Renal cortex interstitium (tissue), 11 donors: ENCODE results near the gene EMP1. TPM values are rescaled to one million over a fixed set of nuclear protein-coding genes. Genes with fewer than 3 reads are reported as not detected.

Experiments used
- DNase-seq, 11 donors: peaks; one replicate each; pipeline ENCODE4 v3.0.0-alpha.2; 2013; ENCODE audit warnings: low read depth in 9 of 11, low spot score in 4 of 11; ENCODE audit errors: extremely low read depth in 1 of 11
- polyA plus RNA-seq, 3 donors: library from polyadenylated mRNA; unstranded; fragments of 120-200 nt; gene quantifications; one replicate each; pipeline ENCODE4 v1.2.1, GENCODE V29; 2013; ENCODE audit not compliant: insufficient read length in 3 of 3

EMP1 gene
- polyA plus RNA-seq, 3 donors, result 105 to 117 (median 114) TPM

DNA sequence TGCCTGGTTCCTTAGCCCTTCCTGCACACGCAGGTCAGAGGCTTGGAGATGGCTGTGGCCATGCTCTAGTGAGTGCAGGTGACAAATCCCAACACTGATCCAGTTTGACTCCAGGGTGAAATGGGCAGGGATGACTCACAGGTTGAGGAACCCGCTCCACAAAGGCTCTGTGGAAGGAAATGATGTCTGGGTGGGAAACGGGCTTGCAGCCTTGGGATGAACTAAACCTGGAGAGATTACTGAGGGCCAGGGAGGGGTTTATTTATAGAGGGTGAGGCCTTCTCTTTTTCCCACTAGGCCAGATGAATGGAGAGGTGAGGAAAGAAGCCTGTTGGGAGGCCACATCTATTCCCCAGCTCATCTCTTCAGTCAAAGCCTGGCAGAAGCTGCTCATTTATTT is 29.3 kb upstream of the EMP1 start:
- DNase-seq, result no peak

DNA sequence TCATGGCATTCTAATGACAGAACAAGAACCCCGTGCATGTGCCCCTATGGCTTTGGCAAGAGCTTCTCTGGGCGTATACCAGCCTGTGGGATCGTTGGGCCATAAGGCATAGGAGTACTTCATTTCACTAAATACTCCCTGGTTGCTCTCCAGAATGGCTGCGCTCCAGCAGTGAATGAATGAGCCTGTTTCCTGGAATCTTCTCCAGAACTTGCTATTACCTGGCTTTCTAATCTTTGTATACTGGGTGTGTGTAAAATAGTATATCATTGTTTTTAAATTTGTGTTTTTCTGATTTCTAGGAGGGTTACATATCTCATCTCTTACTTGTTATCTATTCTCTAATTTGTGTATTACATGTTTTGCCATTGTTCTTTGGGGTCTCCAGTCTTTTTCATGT is 28.6 kb upstream of the EMP1 start:
- no peak for DNase-seq

DNA sequence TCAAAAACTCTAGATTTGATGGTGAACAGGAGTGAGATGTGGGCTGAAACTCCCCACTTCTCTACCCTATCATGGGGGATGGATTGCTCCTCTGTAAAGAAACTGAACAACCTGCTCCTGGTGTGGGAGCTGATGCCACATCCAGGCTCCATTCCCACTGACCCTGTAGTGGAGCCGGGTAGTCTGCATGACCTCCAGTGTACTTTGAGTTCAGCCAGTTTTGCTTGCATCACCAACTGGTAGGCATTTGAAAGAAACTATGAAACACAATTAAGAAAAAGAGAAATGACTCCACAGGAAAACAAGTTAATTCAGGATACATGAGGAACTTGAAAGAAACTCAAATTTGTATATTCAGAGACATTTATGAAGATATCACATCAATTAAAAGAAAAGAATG is 27.3 kb upstream of the EMP1 start:
- DNase-seq, result no peak

DNA sequence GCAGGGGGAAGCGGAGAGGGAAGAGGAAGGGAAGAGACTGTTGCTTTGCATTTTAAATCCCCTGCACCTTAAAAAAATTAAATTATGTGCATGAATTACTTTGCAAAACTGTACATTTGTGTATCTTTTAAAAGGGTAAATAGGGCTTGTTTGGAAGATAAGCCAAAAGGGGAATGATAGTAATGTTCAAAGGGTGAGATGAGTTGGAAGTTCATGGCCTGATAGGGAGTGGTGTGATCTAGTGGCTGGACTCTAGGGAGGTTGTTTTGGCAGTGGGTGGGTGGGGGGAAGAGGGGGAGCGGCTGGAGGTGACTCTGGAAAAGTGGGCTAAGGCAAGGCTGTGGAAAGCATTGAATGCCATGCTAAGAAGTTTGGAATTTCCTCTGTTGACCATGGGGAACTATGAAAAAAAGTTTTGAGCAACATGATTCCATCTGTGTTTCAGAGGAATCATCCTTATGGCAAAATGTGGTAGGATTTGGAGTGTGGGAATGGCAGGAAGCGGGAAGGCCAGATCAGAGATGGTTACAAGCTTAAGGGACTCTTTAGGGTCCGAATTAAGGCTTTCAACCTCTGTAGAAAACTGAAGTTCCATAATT is 25.5 kb upstream of the EMP1 start:
- no peak for DNase-seq

DNA sequence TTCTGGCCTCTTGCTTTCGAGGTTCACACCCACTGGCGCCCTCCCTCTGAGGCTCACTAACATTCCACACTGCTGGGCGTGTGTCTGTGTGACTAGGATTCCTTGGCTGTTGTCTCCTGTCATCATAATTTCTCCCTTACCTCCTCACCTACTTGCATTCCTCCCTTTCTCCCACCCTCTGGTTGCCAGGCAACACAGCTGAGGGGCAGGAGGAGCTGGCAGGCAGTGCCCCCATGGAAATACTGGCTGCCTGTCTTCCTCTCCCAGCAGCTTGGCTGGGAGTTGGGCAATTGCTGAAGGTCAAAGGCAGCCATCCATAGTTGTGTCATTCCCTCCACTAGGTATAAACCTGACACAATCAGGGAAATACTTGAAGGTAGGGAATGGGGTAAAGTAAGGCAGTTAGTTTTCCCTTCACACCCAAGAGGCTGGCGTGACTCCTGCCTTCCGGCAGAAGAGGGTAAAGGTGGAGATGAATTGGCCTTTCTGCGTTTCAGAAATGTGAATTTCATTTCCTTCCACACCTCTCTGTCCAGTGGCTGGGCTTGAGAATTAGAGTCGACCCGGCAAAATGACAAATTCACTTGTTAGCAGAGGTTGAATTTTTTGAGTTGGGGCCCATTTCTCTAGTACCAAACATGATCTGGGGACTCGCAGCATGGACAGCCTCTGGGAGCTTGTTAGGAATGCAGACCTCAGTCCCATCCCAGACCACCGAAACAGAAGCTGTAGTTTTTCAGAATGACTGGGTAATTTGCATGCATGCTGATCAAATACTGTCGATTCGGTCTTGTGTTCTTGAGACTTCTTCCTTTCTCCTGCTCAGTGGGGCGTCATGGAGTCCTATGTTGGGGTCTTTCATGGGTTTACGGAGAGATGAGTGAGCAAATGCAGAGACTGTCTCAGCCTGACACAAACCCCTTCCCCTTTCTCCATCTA is 24.3 kb upstream of the EMP1 start:
- DNase-seq, result peak in 6 of 11 donors; percentile 65 to 89 (median 80)

DNA sequence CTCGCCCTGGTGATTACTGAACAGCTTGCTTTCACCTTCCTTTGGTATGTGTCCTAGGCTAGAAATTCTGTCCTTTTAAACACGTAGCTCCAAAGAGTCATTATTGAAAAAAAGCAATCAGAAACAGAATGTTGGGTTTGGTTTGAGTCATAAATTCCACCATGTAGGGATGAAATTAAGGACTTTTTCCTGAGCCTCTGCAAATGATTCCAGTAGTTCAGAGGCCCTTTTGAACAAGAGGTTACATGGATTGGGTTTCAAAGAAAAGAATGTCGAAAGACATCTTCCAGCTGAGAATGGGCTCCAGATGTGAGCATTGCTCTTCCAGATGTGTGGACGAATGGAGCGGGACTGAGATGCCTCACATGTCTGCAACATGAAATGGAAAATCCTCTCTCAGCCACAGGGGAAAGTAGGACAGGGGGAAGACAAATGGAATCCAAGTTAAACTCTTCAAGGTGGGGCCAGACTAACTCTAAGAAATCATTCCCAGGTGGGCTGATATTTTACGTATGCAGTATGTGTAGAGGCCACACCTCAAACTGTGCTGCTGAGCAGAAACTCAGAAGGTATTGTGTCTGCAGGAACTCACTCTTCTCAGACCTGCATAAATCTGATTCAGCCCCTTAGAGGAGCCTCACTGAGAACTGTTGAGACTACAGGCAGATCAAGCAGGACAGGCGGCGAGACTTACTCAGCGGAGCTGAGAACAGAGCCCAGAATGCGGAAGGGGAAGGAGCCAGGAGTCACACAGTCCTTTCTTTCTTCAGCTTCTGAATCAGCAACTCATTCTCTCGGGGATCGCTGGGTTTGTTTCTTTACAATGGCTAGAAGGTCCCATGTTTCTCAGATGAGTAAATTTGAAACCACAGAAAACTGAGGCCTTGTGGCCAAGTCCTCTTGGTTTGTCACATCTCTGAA is 23.3 kb upstream of the EMP1 start:
- DNase-seq, result no peak

DNA sequence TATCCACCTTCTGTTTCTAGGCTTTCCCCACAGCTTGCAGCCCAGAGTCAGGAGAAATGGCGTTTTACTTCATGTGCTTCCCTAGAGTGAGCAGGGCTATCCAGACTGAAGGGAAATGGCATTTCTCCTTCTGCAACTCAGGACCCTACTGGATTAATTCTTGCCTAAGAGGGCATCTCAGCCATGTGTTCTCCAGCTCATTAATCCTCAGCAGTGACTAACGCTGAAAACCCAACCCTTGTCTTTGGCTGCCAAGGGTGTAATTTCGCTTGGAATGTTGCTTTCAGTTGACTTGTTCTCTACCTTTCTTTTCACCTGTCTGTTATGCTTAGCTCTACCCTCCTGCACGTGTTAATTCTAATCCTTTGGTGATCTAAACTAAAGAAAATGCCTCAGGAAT is 21.0 kb upstream of the EMP1 start:
- no peak for DNase-seq

DNA sequence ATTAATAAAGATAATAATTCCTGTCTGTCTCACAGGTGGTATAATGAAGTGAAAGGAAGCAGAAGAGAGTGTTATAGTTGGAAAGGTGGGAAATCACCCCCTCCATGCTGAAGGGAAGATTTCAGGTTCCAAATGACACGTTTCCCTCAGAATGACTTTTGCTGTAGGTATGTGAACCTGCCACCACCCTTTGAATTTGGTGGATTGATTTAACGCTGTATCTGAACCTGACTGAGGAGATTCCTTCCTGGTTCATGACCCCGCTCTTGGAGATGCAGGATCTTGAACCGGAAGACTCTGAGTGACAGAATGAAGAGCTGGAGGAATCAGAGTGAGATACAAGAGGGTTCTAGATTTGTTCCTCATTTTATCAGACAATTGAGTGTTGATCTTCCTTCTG is 20.3 kb upstream of the EMP1 start:
- DNase-seq, result no peak

DNA sequence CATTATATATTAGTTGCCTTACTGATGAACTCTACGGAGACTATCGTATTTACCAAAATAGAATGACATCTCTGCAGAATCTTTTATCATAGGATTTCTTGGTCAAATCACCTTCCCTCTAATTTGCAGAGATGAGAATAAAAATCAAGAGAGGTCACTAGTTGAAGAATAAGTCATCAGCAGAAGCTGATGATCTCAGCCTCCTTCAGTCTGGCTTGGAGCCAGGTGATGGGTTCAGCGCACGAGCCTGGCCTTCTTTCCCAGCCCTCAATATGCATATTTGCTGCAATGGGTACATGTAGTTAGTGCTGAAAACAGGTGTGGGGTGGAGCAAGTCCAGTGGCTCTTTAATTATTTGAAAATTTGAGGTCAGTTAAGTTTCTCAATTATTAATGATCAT is 19.2 kb upstream of the EMP1 start:
- DNase-seq, result no peak

DNA sequence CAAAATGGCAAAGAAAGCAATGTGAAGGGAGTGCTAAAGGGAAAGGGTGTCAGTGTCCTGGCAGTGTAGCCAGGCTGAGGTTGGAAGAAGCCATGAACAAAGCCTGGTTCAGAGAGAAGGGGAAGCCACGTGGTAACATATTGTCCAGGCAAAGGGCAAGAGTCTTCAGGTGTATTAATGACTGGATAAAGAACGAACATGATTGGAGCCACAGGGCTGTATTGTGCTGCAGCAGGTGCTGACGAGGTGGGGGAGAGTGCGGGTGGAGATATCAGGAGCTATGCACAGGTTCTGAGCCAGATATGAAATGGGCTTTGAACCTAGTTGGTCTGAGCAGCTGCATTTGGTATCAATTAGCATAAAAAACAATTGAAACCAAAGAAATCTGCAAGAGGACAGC is 18.6 kb upstream of the EMP1 start:
- DNase-seq, result no peak

DNA sequence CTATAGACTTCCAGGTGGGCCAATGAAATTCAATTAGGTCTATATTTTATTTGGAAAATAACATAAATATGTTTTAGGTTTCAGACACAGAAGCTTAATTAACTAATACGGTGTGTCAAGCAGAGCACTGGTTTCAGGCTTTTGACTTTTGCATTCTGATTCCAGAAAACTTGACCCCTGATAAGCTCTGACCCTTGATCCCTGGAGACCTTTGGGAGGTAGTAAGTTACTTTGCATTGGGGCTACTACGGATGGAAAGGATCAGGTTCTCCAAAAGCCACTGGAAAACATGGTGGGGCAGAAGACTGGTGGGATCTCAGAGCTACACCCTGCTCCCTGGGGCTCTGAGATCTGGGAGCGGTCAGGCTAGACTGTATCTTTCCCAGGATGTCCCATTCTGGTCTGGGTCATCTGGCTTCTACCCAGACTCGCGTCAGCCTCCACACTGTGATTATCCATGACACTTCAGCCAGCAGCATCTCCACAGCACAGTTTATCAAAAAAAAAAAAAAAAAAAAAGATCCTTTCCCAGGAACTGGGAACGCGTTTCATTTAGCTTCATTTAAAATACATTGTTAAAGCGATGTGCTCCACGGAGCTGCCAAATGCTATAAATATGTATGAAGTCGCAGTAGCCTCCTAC is 17.8 kb upstream of the EMP1 start:
- DNase-seq, result no peak

DNA sequence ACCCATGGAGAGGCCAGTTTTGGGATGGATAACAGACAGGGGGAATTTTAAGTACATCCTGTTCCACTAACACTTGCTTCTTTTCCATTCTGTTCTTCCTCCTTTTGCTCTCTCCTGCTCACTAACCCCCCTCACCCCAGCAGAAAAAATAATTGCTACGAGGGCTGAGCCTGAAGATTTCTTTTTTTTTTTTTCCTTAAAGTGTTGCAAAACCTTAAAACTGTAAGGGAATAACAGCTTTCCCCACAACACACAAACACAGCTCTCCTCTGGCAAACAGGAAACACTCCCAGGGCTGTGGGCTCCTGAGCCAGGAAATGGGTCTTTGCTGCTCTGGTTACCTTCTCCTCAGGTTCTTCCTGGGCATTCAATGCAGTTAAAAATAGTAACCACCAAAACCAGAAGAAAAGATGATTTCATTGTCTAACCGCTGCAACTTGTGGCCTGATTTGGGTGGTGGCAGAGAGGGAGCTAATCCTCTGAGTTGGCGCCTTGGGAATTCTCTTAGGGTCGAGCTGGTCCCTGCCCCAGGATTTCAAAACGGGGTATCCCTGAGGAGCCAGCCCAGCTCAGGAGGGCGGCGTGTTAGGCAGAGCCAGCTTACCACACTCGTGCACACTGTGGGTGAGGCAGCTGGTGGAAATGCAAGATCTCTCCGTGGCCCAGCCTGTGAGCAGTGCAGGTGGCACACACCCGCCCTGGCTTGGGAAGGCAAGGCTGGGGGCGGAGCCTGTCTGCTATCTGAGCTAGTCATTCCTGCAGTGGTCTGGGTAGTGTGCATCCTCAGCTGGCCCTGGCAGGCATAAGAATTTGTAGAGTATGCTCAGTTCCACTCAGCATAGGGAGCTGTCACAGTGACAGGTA is 17.1 kb upstream of the EMP1 start:
- no peak for DNase-seq

DNA sequence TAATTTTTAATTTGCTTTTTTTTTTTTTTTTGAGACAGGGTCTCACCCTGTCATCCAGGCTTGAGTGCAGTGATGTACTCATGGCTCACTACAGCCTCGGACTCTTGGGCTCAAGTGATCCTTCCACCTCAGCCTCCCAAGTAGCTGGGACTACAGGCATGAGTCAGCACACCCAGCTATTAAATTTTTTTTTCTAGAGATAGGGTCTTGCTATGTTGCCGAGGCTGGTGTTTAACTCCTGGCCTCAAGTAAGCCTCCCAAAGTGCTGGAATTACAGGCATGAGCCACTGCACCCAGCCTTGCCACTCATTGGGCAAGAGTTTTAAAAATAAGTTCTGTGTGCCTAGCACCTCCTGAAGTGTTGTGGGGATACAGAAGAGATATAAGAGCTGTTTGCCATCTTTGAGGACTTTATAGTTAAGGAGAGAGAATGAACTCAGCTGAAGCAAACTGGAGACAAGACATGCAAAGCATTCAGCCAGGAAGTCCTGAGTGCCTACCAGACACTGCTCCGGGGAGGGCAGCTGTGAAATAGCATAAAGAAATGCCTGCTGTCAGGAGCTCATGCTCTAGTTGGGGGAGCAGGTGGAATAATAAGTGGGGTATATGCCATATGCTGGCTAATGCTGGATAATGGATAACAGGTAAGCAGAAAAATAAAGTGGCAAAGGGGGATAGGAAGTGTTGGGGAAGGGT is 15.0 kb upstream of the EMP1 start:
- no peak for DNase-seq

DNA sequence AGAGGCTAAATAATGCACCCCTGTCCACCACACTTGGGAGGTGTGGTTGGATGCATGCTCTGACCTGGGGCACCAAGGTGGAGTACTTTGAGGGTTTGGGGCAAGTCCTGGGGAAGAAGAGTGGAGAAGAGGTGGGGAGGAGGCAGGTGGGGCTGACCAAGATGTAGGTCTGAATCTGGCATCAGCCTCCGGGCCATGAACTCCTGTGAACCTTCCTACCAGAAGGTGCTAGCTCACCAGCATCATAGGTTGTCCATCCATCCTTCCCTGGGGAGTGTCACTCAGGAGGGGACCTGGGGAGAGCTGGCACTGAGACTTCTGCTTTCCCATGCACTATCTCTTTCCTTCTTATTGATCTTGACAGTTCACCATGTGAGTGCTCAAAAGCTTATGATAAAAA is 13.6 kb upstream of the EMP1 start:
- no peak for DNase-seq

DNA sequence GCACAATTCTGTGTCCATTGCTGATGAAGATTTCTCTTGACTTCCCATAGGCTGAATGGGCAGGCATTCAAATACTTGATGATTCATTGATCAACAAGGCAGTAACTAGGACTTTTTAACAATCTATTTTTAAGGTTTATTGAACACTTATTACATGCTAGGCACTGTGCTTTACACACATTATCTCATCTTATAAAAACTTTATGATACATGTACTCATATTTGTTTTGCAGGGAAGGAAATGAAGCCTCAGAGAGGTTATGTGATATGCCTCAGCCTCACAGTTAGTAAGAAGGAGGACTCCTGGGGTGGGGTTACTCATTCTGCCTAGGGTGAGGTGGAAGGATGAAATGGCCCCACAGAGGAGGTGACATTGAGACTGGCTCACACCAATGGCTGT is 12.9 kb upstream of the EMP1 start:
- no peak for DNase-seq

DNA sequence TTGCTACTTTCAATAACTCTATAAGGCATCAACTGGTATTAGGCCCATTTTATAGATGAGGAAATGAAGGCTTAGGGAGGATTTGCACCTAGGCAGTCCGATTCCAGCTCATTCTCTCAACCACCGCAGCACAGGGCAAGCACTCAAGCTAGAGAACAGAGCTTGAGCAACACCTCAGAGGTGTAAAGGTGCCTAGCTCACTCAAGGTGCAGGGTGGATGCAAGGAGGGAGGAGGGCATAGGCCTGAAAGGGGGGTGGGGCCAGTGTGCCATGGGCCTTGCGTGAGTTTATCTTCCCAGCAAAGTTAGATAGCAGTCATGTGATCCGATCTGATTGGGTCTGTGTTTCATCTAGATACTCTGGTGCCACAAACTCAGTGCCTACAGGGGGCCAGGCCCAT is 10.2 kb upstream of the EMP1 start:
- no peak for DNase-seq

DNA sequence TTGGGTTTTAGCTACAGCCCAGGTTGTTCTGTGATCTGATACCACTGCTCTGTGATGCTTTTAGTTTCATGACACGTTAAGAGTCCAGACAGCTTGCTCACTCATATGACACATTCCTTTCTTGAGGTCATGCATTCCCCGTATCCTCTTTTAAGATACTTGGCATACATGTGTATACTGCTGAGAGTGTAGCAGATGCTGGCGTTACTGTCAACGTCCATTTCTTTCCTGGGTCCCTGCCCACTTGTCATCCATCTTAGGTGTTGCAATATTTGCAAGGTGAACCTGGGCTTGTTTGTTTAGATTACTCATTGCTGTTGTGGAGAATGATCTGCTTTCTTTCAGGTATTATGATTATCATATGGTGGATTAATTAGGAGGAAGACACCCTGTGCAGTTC is 9.1 kb upstream of the EMP1 start:
- DNase-seq, result no peak

DNA sequence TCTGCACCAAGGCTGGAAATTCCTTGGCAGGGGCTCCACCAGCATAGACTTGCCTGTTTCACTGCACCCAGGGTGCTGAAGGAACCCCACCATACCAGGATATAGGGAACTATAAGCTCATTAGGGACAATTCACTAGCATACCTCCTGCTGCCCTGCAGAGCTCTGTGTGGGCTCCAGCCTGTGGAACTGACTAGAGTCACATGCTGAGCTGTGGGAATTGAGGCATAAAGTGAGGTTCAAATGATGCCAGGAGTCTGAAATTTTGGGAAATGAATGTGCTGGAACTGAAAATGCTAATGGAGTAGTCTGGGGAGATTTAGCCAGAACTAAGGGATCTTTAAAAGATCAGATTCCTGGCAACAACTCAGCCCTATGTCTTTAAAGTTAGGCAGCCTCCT is 7.3 kb upstream of the EMP1 start:
- DNase-seq, result no peak
